CD4-positive, CD25-positive, alpha-beta regulatory T cell (primary cell): ENCODE measurements around the gene TAB3. TPM values are rescaled to one million over a fixed set of nuclear protein-coding genes. Genes with fewer than 3 reads are reported as not detected.

ENCODE experiments used
- ATAC-seq, 2 donors: fragments of 150-1000 bp; cut with Tn5 transposase; one replicate each; pipeline ENCODE4 v1.10.0; 2021; ENCODE audit warnings: low read depth in 2 of 2, moderate number of reproducible peaks in 2 of 2, moderate library complexity in 1 of 2
- DNase-seq, 3 donors: peaks; one replicate each; pipeline versions ENCODE4 v3.0.0 to v3.0.0-alpha.2; 2012 to 2022; ENCODE audit warnings: mixed read lengths in 1 of 3
- H3K27ac ChIP-seq: one replicate; pipeline ENCODE4 v1.7.0; 2013; ENCODE audit warnings: mild to moderate bottlenecking, low read length; ENCODE audit not compliant: insufficient read depth, poor library complexity, severe bottlenecking
- H3K27me3 ChIP-seq: one replicate; pipeline ENCODE4 v1.7.0; 2013; ENCODE audit warnings: low read length; ENCODE audit not compliant: control insufficient read depth, insufficient read depth
- H3K36me3 ChIP-seq: one replicate; pipeline ENCODE4 v1.7.0; 2013; ENCODE audit warnings: mild to moderate bottlenecking, low read length, moderate library complexity; ENCODE audit not compliant: control insufficient read depth, insufficient read depth
- H3K4me1 ChIP-seq: 2 replicates; pipeline ENCODE4 v1.7.0; 2013; ENCODE audit warnings: mild to moderate bottlenecking, low read length; ENCODE audit not compliant: insufficient read depth, control insufficient read depth, poor library complexity, severe bottlenecking
- H3K4me3 ChIP-seq: one replicate; pipeline ENCODE4 v1.7.0; 2013; ENCODE audit warnings: low read depth, mild to moderate bottlenecking, low read length, moderate library complexity
- H3K9me3 ChIP-seq, 2 experiments: 1 replicate in 1 of 2; 2 replicates in 1 of 2; pipeline ENCODE4 v1.7.0; 2013; ENCODE audit warnings: low read length in 2 of 2, mild to moderate bottlenecking in 1 of 2, moderate library complexity in 1 of 2; ENCODE audit not compliant: control insufficient read depth in 2 of 2
- H3K27ac Mint-ChIP-seq, 3 donors: one replicate each; pipeline ENCODE4 v1.8.0; 2020 to 2022; ENCODE audit warnings: mild to moderate bottlenecking in 3 of 3, mixed read lengths in 3 of 3, moderate library complexity in 2 of 3
- H3K27me3 Mint-ChIP-seq: one replicate; pipeline ENCODE4 v1.8.0; 2022; ENCODE audit warnings: mild to moderate bottlenecking, mixed read lengths
- H3K36me3 Mint-ChIP-seq: one replicate; pipeline ENCODE4 v1.8.0; 2020; ENCODE audit warnings: mixed read lengths
- H3K4me1 Mint-ChIP-seq, 4 donors: one replicate each; pipeline ENCODE4 v1.8.0; 2020 to 2022; ENCODE audit warnings: mixed read lengths in 4 of 4, mild to moderate bottlenecking in 1 of 4
- H3K4me3 Mint-ChIP-seq, 4 donors: one replicate each; pipeline ENCODE4 v1.8.0; 2020 to 2022; ENCODE audit warnings: mild to moderate bottlenecking in 4 of 4, mixed read lengths in 4 of 4, moderate library complexity in 3 of 4
- H3K9me3 Mint-ChIP-seq, 7 donors: one replicate each; pipeline ENCODE4 v1.8.0; 2020 to 2022; ENCODE audit warnings: mixed read lengths in 7 of 7, mild to moderate bottlenecking in 3 of 7, moderate library complexity in 2 of 7
- polyA plus RNA-seq, 4 donors: library from polyadenylated mRNA; unstranded; fragments of 300-500 nt; fragmentation: Illumina TruSeq; gene quantifications; one replicate each; pipeline ENCODE4 v1.2.3, GENCODE V29; 2021
- total RNA-seq: library from RNA; stranded (reverse); gene quantifications from one replicate; pipeline ENCODE4 v1.2.3, GENCODE V29; 2022

TAB3 gene
- total and polyA plus RNA-seq, 5 donors from 2014 or later = 3.4 to 33.5 (median 6.3) TPM

DNA sequence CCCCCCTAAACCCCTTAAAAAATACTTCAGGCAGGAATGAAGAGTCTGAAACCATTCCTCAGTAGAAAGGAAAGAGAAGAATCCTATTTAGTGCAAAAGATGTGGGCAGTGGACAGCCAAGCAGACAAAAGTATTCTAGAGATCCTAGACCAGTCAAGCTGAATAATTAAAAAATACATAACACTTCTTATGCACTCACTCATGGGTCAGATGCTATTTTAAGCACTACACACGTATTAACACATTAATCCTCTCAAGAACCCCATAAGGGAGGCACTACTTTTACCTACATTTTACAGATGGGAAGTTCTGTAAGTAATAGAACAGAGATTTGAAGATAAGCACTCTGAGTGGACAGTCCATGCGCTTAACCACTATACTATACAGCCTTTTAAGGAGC is 5.9 kb downstream of the TAB3 start:
- Mint-ChIP-seq H3K9me3 (peaks cover 0 to 2% (median 0%) of the 10 kb centered on the region in 7 donors), H3K27ac (no peak overlapping the region), H3K4me3 (no peak overlapping the region), H3K4me1 (peaks cover 21 to 76% (median 54%) of the 10 kb centered on the region in 4 donors), H3K36me3 (no peaks in the 10 kb centered on the region), H3K27me3 (no peaks in the 10 kb centered on the region)
- no peaks in the 10 kb centered on the region for H3K36me3 ChIP-seq
- H3K4me3 ChIP-seq = no peak overlapping the region
- no peak overlapping the region for H3K27ac ChIP-seq
- H3K4me1 ChIP-seq = peaks cover 10% of the 10 kb centered on the region
- H3K27me3 ChIP-seq = no peaks in the 10 kb centered on the region
- no peaks in the 10 kb centered on the region for H3K9me3 ChIP-seq
- ATAC-seq (no peak), DNase-seq (no peak)

DNA sequence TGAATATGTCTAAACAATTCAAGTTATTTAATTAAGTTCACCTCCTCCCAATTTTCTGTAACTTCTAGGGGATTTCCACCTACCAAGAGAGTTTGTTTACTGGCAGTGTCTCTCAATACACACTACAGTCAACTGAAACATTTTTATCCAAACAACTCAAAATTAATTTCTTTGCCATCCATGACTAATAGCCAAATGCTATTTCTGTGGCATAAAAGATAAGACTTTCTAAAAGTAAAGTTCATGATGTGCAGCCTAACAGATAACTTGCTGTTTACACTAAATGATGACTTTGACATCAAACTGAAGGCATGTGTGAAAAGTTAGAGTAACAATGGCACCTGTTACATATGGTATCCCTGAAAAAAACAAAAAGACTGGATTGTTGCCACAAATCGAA is 7.3 kb downstream of the TAB3 start:
- H3K27me3 ChIP-seq = no peaks in the 10 kb centered on the region
- no peaks in the 10 kb centered on the region for H3K4me1 ChIP-seq
- H3K27ac Mint-ChIP-seq = no peak overlapping the region
- no peaks in the 10 kb centered on the region for H3K27me3 Mint-ChIP-seq
- H3K36me3 Mint-ChIP-seq = no peaks in the 10 kb centered on the region
- H3K9me3 Mint-ChIP-seq = peaks cover 0 to 2% (median 0%) of the 10 kb centered on the region in 7 donors
- H3K4me1 Mint-ChIP-seq = peaks cover 14 to 67% (median 49%) of the 10 kb centered on the region in 4 donors
- ATAC-seq = no peak
- no peaks in the 10 kb centered on the region for H3K9me3 ChIP-seq
- H3K4me3 Mint-ChIP-seq = no peak overlapping the region
- no peaks in the 10 kb centered on the region for H3K36me3 ChIP-seq
- H3K27ac ChIP-seq = no peak overlapping the region
- no peak overlapping the region for H3K4me3 ChIP-seq
- no peak for DNase-seq

DNA sequence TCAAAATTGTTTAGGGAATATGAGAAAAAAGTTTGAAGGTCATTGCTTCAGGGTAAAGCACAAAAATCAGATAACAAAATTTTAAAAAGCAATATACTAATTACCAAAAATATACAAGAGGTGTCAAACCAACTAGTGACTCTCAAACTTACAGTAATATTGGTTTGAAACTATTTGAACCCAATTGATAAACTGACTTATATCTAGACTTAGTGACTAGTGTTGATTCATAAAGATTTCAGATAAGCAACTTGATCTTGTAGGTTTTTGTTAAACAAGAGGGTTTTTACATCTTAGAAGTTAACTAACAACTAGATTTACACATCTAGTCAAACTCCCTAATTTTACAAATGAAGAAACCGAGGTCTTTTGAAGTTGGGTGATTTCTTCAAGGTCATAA is 7.7 kb downstream of the TAB3 start:
- no peaks in the 10 kb centered on the region for H3K9me3 ChIP-seq
- no peaks in the 10 kb centered on the region for H3K36me3 Mint-ChIP-seq
- no peaks in the 10 kb centered on the region for H3K27me3 Mint-ChIP-seq
- no peak for ATAC-seq
- H3K36me3 ChIP-seq = no peaks in the 10 kb centered on the region
- H3K4me3 Mint-ChIP-seq = no peak overlapping the region
- H3K27me3 ChIP-seq = no peaks in the 10 kb centered on the region
- peaks cover 13 to 65% (median 50%) of the 10 kb centered on the region in 4 donors for H3K4me1 Mint-ChIP-seq
- H3K27ac Mint-ChIP-seq = no peak overlapping the region
- H3K4me1 ChIP-seq = no peaks in the 10 kb centered on the region
- no peak overlapping the region for H3K27ac ChIP-seq
- peaks cover 0 to 2% (median 0%) of the 10 kb centered on the region in 7 donors for H3K9me3 Mint-ChIP-seq
- no peak overlapping the region for H3K4me3 ChIP-seq
- no peak for DNase-seq

DNA sequence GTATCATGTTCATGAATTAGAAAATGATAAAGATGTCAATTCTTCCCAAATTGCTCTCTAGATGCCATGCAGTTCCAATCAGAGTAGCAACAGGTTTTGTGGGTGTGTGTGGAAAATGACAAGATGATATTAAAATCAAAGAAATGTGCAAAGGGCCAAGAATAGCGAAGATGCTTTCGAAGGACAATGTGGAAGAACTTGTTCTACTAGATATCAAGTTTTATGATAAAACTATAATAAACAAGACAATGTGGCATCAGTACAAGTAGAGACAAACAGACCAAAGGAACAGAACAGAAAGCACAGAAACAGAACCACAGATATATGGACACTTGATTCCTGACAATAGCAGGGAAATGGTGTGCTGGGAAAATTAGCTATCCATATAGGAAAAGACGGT is 9.0 kb downstream of the TAB3 start:
- H3K27me3 Mint-ChIP-seq = no peaks in the 10 kb centered on the region
- no peak overlapping the region for H3K4me3 Mint-ChIP-seq
- H3K9me3 ChIP-seq = no peaks in the 10 kb centered on the region
- H3K27ac ChIP-seq = no peak overlapping the region
- H3K4me1 Mint-ChIP-seq = peaks cover 9 to 61% (median 43%) of the 10 kb centered on the region in 4 donors
- ATAC-seq = no peak
- H3K27ac Mint-ChIP-seq = no peak overlapping the region
- no peaks in the 10 kb centered on the region for H3K9me3 Mint-ChIP-seq
- no peaks in the 10 kb centered on the region for H3K4me1 ChIP-seq
- DNase-seq = no peak
- H3K36me3 Mint-ChIP-seq = no peaks in the 10 kb centered on the region
- no peaks in the 10 kb centered on the region for H3K36me3 ChIP-seq
- H3K4me3 ChIP-seq = no peak overlapping the region
- H3K27me3 ChIP-seq = no peaks in the 10 kb centered on the region

DNA sequence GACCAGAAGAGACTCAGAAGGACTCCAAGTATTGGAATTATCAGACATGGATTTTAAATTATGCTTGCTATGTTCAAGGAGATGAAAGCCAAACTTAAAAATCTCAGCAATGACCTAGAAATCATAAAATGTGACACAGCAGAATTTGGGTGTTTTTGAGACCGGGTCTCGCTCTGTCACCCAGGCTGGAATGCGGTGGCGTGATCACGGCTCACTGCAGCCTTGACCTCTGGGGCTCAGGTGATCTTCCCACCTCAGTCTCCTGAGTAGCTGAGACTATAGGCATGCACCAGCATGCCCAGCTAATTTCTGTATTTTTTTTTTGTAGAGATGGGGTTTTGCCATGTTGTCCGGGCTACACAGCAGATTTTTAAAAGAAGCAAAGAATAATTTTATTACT is 12.7 kb downstream of the TAB3 start:
- peaks cover 13 to 42% (median 31%) of the 10 kb centered on the region in 4 donors for H3K4me1 Mint-ChIP-seq
- no peaks in the 10 kb centered on the region for H3K9me3 Mint-ChIP-seq
- H3K4me1 ChIP-seq = no peaks in the 10 kb centered on the region
- no peaks in the 10 kb centered on the region for H3K9me3 ChIP-seq
- H3K36me3 Mint-ChIP-seq = no peaks in the 10 kb centered on the region
- no peak for DNase-seq
- no peaks in the 10 kb centered on the region for H3K27me3 Mint-ChIP-seq
- H3K4me3 Mint-ChIP-seq = no peak overlapping the region
- no peak overlapping the region for H3K4me3 ChIP-seq
- no peak for ATAC-seq
- H3K27ac ChIP-seq = no peak overlapping the region
- H3K27me3 ChIP-seq = no peaks in the 10 kb centered on the region
- no peak overlapping the region for H3K27ac Mint-ChIP-seq
- H3K36me3 ChIP-seq = peaks cover 1% of the 10 kb centered on the region

DNA sequence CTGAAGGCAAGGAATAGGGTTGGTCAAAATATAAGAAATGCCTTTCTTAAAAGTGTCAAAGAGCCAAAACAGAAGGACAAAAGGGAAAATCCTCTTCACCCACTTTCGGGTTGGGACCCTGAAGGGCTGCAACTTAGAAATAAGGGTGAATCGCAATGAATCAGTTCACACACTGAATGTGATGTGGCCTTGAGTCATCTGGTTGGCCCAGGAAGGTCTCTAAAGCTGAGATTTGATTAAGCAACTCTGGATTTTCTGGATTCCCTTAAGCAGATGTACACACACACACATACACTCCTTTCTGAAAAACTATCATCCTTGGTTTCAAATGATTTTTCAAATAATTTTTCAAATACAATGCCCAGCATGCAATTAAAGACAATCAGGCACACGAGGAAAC is 13.1 kb downstream of the TAB3 start:
- no peaks in the 10 kb centered on the region for H3K27me3 Mint-ChIP-seq

DNA sequence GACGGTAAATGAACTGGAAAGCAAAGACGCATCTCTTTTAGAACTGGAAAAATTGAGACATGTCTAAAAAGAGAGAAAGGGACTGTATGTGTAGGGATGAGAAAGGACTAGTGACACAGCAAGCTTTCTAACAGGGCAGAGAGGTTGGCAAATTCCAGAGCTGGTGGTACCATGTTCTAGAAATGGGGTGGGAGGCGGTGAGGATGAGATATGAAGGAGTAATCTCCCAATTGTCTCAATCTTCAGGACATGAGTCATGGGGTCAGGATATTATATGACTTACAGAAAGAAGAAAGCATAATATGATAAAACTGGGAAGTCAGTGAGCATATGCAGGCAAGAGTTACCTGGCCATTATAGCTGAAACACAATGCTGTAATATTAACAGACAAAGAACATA is 14.2 kb downstream of the TAB3 start:
- Histone ChIP-seq H3K4me3 (no peak overlapping the region), H3K36me3 (peaks cover 8% of the 10 kb centered on the region), H3K27ac (no peak overlapping the region), H3K4me1 (no peaks in the 10 kb centered on the region), H3K9me3 (no peaks in the 10 kb centered on the region), H3K27me3 (no peaks in the 10 kb centered on the region)
- ATAC-seq = no peak
- Mint-ChIP-seq H3K4me1 (peaks cover 7 to 27% (median 18%) of the 10 kb centered on the region in 4 donors), H3K27me3 (no peaks in the 10 kb centered on the region), H3K36me3 (peaks cover 5% of the 10 kb centered on the region), H3K27ac (no peak overlapping the region), H3K9me3 (no peaks in the 10 kb centered on the region), H3K4me3 (no peak overlapping the region)
- DNase-seq = no peak

More for the DNA sequence above, 13.1 kb downstream of the TAB3 start:
- Histone ChIP-seq H3K9me3 (no peaks in the 10 kb centered on the region), H3K27me3 (no peaks in the 10 kb centered on the region), H3K36me3 (peaks cover 3% of the 10 kb centered on the region), H3K4me1 (no peaks in the 10 kb centered on the region), H3K27ac (no peak overlapping the region), H3K4me3 (no peak overlapping the region)
- H3K36me3 Mint-ChIP-seq = peaks cover 1% of the 10 kb centered on the region
- H3K27ac Mint-ChIP-seq = no peak overlapping the region
- ATAC-seq (no peak), DNase-seq (no peak)
- peaks cover 13 to 38% (median 28%) of the 10 kb centered on the region in 4 donors for H3K4me1 Mint-ChIP-seq
- no peak overlapping the region for H3K4me3 Mint-ChIP-seq
- H3K9me3 Mint-ChIP-seq = no peaks in the 10 kb centered on the region

DNA sequence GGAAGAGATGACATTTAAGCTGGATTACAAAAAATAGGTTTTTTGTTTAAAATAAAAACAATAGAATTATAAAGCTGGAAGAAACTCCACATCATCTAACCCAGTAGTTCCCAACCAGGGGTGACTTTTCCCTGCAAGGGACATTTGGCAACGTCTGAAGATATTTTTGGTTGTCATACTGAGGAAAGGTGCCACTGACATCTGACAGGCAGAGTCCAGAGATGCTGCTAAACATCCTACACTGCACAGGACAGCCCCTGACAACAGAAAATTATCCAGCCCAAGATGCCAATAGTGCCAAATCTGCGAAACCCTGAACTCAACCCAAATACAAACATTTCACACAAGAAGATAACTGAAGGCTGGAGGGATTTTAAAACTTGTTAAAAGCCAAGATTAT is 18.5 kb downstream of the TAB3 start:
- Mint-ChIP-seq H3K4me1 (peaks cover 2 to 12% (median 7%) of the 10 kb centered on the region in 4 donors), H3K4me3 (no peak overlapping the region), H3K27ac (no peak overlapping the region)

More for the DNA sequence above, 18.5 kb downstream of the TAB3 start:
- H3K4me1 ChIP-seq = no peaks in the 10 kb centered on the region
- H3K36me3 Mint-ChIP-seq = peaks cover 9% of the 10 kb centered on the region
- DNase-seq = no peak
- H3K4me3 ChIP-seq = no peak overlapping the region
- no peak for ATAC-seq
- H3K9me3 Mint-ChIP-seq = no peaks in the 10 kb centered on the region
- peaks cover 20% of the 10 kb centered on the region for H3K36me3 ChIP-seq
- no peaks in the 10 kb centered on the region for H3K27me3 ChIP-seq
- no peaks in the 10 kb centered on the region for H3K9me3 ChIP-seq
- no peaks in the 10 kb centered on the region for H3K27me3 Mint-ChIP-seq
- no peak overlapping the region for H3K27ac ChIP-seq
